Measurements from ENCODE around the gene EGFR. TPM values are rescaled to one million over a fixed set of nuclear protein-coding genes. Genes with fewer than 3 reads are reported as not detected.

EGFR gene
- total and polyA plus RNA-seq, 2 donors (not counting 3 experiments of a cell fraction or from before 2014, with no cell fraction given): 1.5 to 4.1 TPM

DNA sequence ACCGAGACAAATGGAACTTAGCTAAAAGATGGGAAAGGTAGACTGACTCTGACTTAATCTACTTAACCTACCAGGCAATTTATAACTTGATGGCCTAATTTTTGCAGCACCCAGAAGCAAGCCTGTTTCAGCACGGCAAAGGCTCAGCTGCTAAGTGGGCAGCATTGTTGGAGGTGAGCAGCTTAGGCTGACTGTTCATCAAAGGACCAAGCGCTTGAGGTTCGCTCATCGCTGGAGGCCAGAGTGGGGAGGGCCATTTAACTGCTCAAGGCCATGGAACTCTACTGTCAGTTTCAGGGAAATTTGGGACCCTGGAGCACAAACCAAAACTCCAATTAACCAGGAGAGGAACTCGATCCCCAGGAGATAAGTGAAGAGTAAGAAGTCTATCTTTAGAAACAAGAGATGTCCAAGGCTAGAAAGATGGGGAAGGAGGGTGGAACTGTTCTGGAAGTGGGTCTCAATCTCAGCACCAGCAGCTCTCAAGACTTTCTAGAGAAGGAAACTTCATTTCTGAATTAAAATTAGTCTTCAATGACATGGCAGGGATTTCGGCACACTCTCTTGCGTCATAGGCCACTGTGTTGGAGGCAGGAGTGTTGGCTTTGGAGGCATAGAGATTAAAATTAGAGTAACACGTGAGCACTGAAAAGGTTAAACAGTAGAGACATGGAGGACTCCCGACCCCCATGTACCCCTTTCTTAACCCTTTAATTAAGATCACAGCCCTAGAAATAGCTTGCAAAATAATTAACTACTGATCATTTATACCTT lies 43.1 kb downstream of the EGFR start:
- intact Hi-C loops (cut with micrococcal nuclease) (no loop called here), dilution Hi-C loops (cut with MboI; ENCODE audit: extremely low pct_ligation_motif_present, low sequenced_read_pairs) (no loop called here)
- ChIA-PET POLR2A (no interaction called here), CTCF (interaction anchor here (0.5 kb wide), 1 partner anchor 228 kb away, joined by 3 read pairs; no protein-coding TSS in a partner anchor)
- H3K4me3 ChIP-seq (replicated peaks in 1 of 3; ENCODE audit: insufficient read depth in 1 of 3, low read depth in 1 of 3, low read length in 3 of 3): no peak overlapping the region
- no peak overlapping the region for H2AFZ ChIP-seq (ENCODE audit: low read depth, low read length)
- H3K9me1 ChIP-seq (replicated peaks; ENCODE audit: control insufficient read depth, extremely low read depth, insufficient read depth, low read length): no peaks in the 10 kb centered on the region
- FAIRE-seq (no peak), DNase-seq (ENCODE audit: low read depth, low spot score) (no peak)
- no peak overlapping the region for H3K4me2 ChIP-seq (ENCODE audit: insufficient read depth, low read length)
- H3K36me3 ChIP-seq (ENCODE audit: control insufficient read depth in 2 of 2, extremely low read depth in 1 of 2, insufficient read depth in 2 of 2, low read length in 2 of 2): no peaks in the 10 kb centered on the region
- H3K9ac ChIP-seq (replicated peaks; ENCODE audit: extremely low read depth, insufficient read depth, low read length): no peak overlapping the region
- TF ChIP-seq CTCF (IDR thresholded peaks at IDR 0.05; ENCODE audit: extremely low read depth in 1 of 2, insufficient read depth in 1 of 2, low read depth in 1 of 2, low read length in 2 of 2): no peak
- no peak for TF ChIP-seq FOS (IDR thresholded peaks at IDR 0.05; ENCODE audit: borderline replicate concordance, insufficient read depth, low read length)
- TF ChIP-seq GATA2 (IDR thresholded peaks at IDR 0.05; ENCODE audit: insufficient read depth, insufficient read length, low read depth, low read length): no peak
- no peak for TF ChIP-seq MYC (IDR thresholded peaks at IDR 0.05; ENCODE audit: low read depth, low read length)
- no peak for TF ChIP-seq POLR2A (IDR thresholded peaks at IDR 0.05; ENCODE audit: low read depth, low read length)
- TF ChIP-seq JUN (IDR thresholded peaks at IDR 0.05; ENCODE audit: borderline replicate concordance, insufficient read depth, insufficient read length, low read depth): no peak
- no peaks in the 10 kb centered on the region for H4K20me1 ChIP-seq (replicated peaks; ENCODE audit: control insufficient read depth, extremely low read depth, insufficient read depth, low read length)
- peaks cover 19% of the 10 kb centered on the region for H3K4me1 ChIP-seq (ENCODE audit: control insufficient read depth, extremely low read depth, insufficient read depth, low read length)
- no peaks in the 10 kb centered on the region for H3K9me3 ChIP-seq (replicated peaks; ENCODE audit: control insufficient read depth, insufficient read depth, low read length)
- no TSS peak for BruUV-seq (replicated peaks)
- no peak overlapping the region for H3K27ac ChIP-seq (ENCODE audit: insufficient read depth, low read depth, low read length)
- no peaks in the 10 kb centered on the region for H3K79me2 ChIP-seq (ENCODE audit: control insufficient read depth, insufficient read depth, low read length)
- H3K27me3 ChIP-seq (ENCODE audit: control insufficient read depth in 2 of 2, insufficient read depth in 2 of 2, low read length in 2 of 2): no peaks in the 10 kb centered on the region

Data from endothelial cell of umbilical vein (primary cell).